ENCODE measurements around the gene CCDC188.

Gene CCDC188

DNA sequence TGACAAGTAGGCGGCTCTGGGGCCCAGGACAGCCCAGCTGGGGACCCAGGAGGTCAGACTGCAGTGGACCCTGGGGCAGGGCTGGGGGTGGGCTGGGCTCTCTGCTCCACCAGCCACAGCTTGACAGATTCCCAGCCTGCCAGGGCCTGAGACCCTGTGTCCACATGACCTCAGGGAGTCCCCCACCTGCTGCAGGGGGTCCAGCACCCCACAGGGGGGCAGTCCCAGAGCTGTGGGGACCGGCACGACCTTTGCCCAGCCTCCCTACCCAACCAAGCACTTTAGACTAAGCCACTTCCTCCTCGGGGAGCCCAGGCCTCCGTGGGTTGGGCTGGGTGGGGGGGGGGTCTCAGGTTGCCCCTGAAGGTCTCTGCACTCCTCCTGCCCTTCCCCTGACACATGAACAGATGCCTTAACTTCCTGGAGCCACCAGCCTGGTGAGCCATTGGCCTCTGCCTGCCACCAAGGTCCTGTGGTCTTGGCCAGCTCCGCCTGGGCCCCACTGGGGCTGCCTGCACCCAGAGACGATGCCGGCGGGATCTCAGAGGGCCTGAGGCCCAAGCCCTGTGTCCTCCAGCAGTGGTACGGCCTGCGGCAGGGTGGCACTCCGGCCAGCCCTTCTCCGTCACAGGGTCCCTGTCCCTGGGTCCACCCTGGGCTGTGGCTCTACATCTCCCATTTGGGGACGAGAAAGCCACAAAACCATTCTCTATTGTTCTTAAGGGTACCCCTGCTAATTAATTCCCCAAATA is 3.4 kb downstream of the CCDC188 start:
- no peak for DNase-seq (ENCODE audit: low spot score)

DNA sequence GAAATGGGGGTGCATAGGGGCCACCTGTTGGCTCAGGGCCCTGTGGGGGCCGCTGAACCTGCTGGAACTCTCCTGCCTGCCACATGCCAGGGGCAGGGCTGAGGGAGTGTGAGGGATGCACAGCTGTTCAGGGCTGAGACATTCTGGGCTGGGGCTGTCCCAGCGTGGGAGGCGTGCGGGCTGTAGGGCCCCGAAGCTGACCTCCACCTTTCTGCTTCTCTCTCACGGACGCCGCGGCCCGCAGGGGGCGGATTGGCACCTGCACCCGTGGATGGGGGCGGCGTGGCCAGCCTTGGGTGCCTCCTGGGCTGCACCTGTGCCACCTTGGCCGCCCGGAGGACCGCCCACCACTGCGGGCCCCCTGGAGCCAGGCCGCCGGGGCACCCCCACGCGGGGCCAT is 4.1 kb downstream of the CCDC188 start:
- DNase-seq (ENCODE audit: low spot score): no peak

DNA sequence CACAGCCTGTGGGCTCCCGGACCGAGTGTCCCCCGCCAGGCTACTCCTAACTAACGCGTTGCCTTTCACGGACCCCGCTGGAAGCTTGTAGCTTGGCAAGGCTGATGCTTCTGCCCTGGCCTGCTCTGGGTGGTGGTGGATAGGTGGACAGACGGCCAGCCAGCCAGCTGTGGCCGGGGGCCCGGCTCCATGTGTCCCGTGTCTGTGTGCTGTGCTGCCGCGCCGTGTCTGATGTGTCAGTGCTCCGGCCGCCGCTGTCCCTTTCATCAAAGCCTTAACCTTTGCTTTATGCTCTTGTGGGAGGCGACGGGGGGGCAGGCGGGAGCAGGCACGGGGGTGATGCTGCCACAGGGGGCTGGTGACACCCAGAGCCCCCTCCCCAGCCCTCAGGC is 5.0 kb downstream of the CCDC188 start:
- DNase-seq (ENCODE audit: low spot score): no peak

DNA sequence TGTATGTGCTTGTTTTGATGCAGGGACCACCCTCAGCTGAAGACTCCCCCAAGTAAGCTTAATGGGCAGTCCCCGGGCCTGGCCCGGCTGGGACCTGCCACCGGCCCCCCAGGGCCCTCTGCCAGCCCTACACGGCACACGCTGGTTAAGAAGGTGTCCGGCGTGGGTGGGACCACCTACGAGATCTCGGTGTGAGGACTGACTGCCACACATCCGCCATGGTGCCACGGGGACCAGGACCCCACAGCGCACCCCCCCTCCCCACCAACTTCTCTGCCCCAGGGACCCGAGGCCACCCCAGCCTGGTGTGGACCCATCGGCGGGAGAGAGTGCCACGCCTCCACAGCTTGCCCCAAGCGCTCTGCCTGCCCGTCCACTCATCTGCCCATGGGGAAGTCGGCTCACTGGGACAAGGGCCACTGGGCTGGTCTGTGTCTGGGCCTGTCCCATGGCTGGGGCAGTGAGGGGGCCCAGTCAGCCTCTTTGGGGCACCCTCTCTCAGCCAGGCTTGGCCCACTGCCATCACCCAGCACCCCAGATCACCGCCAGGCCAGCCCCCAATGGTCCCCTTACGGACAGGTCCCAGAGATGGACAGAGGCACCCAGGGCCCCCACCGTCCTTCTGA is 5.5 kb downstream of the CCDC188 start:
- DNase-seq (ENCODE audit: low spot score): no peak

DNA sequence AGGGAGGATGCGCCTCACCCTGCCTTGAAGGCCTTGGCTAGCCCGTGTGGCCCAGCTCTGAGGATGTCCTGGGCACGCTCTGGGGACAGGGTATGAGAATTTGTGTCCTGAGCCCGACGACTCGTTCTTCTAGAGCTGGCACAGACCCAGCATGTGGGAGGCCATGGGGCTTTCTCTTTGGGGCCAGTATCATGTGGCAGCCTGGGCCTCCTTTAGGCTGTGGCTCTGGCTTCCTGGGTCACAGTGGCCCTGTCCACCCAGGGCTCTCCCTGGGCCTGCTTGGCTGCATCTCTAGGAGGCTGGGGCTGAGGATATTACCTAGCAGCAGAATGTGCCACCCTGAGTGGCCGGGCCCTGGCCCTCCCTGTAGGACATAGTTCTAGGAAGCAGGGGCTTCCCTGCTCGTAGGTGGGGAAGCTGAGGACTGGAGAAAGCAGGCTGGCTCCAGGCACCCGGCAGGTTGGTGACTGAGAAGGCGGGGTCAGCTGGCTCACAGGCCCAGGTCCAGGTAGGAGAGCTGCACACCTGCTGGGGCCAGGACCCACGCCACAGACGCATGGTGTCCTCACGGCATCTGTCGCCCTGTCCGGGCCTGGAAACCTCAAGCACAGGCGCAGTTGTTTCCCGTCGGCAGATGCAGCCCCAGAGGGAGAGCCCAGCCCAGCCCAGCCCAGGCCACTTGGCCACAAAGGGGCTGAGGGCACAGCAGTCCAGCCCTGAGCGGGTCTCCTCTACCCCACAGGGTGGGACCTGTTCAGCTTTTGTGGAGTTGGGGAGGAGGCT is 6.8 kb downstream of the CCDC188 start:
- no peak for DNase-seq (ENCODE audit: low spot score)

DNA sequence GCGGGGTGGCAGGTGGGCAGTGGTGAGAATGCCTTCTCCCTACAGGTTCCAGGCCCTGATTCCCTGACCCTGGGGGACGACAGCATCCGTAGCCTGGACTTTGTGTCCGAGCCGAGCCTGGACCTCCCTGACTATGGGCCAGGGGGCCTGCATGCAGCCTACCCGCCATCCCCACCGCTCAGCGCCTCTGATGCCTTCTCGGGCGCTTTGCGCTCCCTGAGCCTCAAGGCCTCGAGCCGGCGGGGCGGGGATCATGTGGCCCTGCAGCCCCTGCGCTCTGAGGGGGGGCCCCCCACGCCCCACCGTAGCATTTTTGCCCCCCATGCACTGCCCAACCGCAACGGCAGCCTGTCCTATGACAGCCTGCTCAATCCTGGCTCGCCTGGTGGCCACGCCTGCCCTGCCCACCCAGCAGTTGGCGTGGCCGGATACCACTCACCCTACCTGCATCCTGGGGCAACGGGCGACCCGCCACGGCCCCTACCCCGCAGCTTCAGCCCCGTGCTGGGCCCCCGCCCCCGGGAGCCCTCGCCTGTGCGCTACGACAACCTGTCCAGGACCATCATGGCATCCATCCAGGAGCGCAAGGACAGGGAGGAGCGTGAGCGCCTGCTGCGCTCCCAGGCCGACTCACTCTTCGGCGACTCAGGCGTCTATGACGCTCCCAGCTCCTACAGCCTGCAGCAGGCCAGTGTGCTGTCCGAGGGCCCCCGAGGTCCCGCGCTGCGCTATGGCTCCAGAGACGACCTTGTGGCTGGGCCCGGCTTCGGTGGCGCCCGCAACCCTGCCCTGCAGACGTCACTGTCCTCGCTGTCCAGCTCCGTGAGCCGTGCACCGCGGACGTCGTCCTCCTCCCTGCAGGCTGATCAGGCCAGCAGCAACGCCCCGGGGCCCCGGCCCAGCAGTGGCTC is 7.9 kb downstream of the CCDC188 start:
- DNase-seq (ENCODE audit: low spot score): no peak

DNA sequence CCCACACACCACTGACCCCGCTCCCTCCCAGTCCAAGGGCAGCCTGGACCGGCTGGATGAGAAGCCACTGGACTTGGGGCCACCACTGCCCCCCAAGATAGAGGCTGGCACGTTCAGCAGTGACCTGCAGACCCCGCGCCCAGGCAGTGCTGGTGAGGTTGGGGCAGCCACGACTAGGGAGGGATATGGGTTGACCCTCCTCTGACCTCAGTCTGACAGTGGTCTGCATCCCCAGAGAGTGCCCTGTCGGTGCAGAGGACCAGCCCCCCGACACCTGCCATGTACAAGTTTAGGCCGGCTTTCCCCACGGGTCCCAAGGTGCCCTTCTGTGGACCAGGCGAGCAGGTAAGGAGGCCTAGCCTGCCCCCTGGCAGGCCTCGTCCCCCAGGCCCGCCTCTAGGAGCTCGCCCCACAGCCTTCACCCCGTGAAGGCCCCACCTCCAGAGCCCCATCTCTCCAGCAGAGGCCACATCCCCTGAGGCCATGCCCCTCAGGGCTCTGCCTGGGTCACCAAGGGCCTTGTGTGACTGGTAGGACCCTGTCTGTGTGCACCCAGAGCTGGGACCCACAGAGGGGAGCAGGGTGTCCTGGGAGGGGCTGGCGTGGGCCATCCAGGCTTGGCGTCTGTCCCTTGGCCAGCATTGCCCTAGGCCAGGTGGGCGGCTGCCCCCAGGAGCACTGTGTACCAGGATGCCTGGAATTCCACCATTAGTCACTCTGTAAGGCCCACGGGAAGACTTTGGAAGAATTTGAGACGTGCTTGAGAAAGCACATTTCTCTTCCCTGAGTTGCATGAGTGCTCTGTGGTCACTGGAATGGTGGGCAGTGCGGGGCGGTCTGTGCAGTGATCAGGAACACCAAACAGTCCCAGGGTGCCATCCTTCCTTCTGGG is 9.4 kb downstream of the CCDC188 start:
- no peak for DNase-seq (ENCODE audit: low spot score)

DNA sequence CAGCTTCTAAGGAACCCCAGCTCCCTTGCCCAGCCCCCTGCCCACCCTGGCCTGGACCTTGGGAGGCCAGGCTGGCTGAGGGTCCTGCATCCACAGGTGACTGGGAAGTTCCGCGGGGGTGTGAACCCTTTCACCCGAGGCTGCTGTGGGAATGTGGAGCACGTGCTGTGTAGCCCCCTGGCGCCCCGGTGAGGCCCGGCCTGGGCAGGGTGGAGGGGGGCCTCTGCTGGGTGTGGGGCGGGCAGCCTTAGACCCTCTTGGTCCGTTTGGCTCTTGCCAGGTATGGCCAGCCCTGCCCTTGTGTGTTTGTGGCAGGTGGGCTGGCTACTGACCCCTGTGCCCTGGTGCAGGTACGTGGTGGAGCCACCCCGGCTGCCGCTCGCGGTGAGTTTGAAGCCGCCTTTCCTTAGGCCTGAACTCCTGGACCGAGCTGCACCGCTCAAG is 10.3 kb downstream of the CCDC188 start:
- DNase-seq (ENCODE audit: low spot score): no peak

DNA sequence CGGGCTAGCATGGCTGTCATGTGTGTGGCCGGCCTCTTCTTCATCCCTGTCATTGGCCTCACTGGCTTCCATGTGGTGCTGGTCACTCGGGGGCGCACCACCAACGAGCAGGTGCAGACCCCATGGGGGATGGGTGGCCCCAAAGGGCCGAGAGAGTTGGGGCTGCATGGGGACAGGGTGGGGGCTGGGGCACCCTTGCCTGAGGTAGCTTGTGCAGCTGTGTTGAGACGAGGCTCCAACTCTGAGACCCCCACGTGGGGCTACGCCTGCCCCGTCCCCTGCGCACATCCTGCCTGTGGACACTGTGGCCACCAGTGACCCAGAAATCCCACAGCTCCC is 10.8 kb downstream of the CCDC188 start:
- no peak for DNase-seq (ENCODE audit: low spot score)

DNA sequence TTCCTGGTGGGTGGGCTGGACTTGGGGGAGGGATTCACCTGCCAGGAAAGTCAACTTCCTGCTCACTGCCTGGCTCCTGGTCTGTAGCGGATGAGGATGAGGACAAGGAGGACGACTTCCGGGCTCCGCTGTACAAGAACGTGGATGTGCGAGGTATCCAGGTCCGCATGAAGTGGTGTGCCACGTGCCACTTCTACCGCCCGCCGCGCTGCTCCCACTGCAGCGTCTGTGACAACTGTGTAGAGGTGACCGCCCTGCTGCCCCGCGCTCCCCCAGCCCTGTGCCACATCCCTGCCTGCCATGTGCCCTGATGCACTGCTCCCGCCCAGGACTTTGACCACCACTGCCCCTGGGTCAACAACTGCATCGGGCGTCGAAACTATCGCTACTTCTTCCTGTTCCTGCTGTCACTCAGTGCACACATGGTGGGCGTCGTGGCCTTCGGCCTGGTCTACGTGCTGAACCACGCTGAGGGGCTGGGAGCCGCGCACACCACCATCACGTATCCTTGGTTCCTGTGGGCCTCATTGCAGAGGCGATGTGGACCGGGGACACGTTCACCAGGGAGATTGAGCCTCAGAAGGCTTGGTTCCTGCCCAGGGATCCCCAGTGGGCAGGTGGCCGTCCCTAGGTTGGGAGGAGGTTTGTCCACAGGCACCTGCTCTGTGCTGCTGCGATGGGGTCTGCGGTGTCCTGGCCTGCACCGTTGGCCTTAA is 11.3 kb downstream of the CCDC188 start:
- no peak for DNase-seq (ENCODE audit: low spot score)

DNA sequence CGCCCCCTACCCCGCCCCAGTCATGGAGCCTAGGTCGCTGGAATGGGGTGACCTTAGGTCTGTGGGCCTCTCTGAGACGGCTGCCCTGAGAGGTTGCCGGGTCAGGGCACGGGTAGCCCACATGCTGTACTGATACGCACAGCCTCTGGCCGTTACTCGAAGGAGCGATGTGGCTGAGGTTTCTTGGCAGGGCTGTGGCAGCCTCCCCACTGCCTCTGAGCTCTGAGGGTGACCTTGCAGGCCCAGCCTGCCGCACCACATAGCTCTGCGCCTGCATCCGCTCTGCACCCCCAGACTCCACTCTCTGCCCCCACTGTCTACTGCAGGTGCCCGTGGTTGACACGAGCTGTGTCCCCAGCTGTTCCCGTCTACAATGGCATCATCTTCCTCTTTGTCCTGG is 12.0 kb downstream of the CCDC188 start:
- DNase-seq (ENCODE audit: low spot score): no peak

DNA sequence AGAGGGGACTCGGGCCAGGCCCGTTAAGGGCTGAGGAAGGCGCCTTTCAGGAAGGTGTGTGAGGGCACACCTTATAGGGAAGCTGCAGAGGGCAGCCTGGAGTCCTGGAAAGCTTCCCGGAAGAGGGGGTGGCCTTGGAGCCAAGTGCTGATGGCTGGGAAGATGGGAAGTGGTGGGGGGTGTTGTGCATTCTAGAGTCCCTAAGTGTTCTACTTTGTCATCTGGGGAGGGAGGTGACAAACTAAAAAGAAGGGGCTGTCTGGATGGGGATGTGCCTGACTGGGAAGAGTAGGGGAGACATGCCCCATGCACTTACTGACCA is 12.5 kb downstream of the CCDC188 start:
- DNase-seq (ENCODE audit: low spot score): no peak

DNA sequence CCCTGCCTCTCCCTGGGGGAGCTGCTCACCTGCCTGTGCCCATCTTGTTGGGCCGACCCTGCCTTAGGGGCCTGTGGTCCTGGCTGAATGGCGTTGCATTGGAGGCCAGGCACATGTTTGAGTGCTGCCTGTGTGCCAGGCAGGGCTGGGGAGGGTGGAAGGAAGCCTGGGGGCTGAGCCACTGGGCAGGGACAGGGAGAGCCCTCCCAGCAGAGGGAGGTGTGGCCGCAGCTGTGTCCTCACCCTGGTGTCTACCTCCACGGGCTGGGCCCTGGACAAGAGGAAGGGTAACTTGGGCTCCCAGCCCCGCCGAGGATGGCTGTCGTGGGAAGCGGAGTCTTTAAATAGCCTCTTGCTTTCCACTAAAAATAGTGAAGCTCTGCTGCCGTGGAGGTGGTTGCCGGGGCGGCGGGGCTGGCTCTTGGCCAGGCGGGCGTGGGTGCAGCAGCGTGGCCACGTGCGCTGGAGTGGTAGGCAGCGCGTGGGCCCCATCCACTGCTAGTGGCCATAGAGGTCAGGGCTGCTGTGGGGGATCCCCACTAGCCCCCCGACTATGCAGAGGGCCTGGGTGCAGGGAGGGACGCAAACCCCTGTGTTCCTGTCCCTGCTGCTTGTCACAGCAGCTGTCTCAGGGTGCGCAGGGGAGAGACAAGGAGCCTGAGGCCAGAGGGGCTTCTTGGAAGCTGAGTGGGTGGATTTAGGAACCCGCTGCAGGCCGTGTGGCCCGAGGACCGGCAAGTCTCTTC is 13.0 kb downstream of the CCDC188 start:
- no peak for DNase-seq (ENCODE audit: low spot score)

DNA sequence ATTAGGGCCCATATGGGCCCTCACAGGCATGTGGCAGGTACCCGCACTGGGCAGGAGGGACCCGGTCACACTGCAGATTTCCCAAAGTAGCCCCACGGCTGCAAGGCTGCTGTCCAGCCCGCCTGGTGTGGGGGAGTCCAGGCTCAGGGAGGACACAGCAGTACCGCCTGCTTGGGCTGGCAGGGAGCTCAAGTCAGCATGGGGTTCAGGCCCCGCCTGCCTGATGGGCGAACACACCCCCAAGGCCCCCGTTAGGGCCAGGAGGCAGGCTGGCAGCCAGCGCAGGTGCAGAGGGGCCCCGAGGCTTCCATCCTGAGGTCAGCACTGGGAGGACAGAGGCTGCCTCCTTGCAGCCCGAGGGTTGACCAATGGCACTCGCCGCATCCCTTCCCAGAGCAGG is 13.7 kb downstream of the CCDC188 start:
- DNase-seq (ENCODE audit: low spot score): no peak

DNA sequence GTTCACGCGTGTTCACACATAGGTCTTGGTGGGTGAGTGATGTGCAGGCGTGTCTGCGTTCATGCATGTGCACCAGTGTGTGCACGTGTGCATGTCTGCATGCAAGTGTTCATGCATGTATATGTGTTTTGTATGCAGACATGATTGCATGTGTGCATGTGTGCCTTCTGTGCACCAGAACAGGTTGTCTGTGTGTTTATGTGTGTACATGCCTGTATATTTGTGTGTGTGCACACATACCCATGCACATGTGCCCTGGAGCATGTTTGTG is 14.3 kb downstream of the CCDC188 start:
- DNase-seq (ENCODE audit: low spot score): no peak

DNA sequence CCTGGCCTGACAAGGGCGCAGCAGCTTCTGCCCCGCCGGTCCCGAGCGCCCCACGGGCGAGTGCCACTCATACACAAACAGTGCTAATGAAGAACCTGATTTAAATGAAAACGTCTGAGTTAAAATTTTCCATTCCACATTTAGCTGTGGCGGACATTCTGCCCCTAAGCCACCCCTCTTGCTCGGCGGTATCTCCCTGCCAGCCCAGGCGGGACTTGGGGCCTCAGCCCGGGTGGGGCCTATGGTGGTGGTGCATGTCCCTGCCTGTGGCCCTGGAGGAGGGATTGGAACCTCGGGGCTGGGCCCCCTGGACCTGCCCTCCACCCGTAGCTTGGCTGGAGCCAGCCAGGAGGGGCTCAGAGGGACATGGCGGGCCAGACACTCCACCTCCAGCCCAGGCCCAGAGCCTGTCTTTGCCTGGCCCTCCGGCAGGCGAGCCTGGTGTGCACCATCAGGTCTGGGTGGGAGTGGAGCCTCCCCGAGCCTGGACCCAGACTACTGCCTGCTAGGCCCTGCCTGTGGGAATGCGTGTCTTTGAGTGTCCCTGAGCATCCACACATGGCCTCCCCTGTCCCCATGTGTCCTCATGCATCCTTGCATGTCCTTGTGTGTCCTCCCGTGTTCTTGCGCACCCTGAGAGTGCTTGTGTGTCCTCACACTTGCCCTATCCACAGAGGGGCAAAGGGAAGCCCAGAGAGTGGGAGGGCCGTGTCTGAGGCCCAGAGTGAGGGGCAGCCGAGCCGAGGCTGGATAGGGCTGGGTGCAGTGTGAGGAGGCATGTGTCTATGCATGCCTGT is 14.9 kb downstream of the CCDC188 start:
- DNase-seq (ENCODE audit: low spot score): no peak

DNA sequence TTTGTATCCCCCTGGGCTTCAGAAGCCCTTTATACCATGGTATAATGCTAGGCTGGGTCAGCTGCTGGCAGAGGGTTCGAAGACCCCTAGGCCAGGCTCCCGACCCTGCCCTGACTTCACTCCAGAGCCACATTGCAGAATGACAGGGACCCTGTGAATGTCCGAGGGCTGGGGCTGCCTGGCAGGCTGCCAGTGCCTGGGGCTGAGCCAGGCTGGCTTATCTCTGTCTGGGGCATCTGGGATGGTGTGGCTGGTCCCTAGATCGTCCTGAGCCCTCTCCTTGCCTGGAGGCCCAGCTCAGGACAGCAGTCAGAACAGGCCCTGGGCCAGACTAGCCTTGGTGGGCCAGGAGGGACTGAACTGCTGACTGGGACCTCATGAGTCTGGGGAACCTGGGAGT is 15.6 kb downstream of the CCDC188 start:
- DNase-seq (ENCODE audit: low spot score): no peak

DNA sequence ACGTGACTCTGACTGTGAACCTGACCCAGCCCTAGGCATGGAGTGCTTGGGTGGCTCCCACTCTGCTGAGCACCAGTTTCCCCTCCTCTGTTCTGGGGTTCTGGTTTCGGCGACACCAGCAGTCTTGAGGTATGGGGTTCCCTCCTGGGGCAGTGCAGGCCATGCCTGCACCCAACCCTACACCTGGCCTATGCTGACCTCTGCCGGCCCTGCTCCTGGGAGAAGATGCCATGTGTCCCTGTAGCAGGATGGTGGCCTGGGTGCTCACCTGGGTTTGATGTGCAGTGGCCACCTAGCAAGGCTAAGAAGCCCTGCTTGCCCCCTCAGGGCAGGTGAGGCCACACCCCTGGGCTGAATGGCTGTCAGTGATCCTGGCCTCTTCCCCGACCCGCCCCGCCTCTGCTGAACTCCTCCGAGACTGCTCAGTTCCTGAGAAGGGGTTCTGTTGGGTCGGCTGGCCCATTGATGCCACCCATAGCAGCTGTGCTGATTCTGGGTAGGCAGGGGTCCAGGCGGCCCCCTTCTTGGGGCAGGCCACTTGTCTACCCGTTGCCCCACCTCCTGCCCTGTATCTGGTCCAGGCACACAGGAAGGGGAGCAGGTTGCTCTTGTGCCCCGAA is 16.8 kb downstream of the CCDC188 start:
- no peak for DNase-seq (ENCODE audit: low spot score)

DNA sequence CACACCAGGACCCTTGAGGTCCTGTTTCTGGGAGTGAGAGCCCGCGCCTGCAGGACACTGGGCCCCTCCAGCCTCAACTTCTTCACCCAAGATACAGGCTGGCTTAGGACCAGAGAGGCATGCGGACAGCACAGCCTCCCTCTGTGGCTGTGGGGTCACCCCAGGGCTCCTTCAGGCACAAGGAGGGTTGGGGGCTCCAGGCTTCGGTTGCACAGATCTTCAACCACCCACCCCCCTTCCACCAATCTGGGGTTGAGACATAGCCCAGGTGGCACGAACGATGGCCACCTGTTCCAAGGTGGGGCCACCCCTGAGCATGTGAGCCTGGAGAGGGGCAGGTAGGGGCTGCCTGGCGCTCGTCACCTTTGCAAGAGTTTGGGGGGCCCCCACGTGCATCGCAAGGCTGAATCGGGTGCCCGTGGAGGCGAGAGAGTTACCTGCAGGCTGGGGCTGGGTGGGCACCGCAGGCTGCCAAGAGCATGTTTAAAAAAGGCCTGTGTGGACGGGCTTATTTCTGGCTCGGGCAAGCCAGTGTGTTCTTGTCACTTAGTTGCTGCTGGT is 18.1 kb downstream of the CCDC188 start:
- no peak for DNase-seq (ENCODE audit: low spot score)

All from COLO829 (cell line).